GM21381 (cell line): ENCODE measurements around the gene ACOX2.
"Not testable (repeated sequence)": the region's sequence is repeated elsewhere in the genome, so short reads cannot be mapped to it uniquely, and the experiment has no call there.

Experiments
- ATAC-seq: cut with Tn5 transposase; IDR thresholded peaks from one replicate; pipeline ENCODE4 v1.9.1; 2021; ENCODE audit warnings: mild to moderate bottlenecking, moderate library complexity; ENCODE audit not compliant: unreplicated experiment

ACOX2 gene

GRCh38 chr3:58535531-58536500, 1.2 kb downstream of the ACOX2 start:
- ATAC-seq, result no peak

DNA sequence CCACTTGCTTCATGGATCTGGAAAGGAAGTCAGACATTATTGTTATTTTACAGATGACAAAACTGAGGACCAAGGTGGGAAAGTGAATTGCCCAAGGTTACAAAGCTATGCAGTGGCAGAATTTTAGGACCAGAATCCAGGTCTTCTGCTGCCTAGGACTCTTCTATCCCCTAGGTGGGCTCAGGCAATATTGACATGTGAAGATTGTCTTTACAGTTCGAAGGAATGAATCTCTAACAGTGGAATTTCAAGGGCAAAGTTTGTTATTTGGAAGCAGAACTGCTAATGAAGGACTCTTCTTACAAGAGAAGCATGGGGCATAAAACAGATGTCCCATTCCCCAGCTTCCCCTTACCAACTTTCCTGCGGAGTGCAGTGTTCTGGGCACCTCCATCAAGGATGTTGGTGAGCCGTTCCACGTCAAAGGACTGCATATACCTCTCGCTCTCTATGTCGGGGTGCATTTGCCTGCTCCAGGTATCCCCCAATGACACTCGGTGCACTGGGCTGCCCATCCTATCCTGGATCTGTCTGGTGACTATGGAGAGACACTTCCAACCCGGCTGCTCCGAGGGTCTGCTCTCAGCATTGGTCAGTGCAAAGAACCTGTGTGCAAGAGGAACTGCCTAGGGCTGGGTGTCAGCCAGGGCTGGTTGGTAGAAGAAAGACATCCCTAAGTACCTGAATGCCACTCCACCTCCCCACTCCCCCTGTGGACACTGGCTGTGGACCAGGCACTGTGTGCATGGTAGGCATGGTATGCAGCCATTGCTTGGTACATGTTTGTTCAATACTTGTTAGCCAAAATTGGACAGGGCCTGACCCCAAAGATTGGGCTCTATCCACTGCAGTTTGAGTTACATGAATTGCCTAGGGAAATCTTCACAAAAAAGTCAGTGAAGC, 2.1 kb downstream of the ACOX2 start:
- no peak for ATAC-seq

DNA sequence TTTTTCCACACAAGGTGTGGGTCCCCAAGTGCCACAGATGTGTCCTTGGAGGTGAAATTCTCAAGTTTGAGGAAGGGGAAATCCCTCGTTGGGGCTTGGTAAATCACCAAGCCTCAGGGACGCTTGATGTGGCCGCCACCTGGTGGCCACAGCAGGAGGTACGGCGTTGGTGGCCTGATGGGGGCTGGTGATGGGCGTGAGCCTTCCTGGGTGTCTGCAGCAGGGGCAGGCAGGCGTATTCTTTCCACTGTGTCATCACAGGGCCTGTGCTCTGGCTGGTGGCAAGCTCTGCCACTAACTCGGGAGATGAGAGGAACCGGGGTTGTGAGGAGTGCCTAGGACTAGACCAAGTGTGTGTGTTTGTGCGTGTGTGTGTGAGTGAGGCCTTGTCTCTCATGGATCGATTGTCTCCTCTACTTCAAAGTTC, 4.2 kb downstream of the ACOX2 start:
- ATAC-seq, result peak; percentile 87

GRCh38 chr3:58531956-58532355, 5.0 kb downstream of the ACOX2 start:
- no peak for ATAC-seq

GRCh38 chr3:58531555-58531954, 5.4 kb downstream of the ACOX2 start:
- no peak for ATAC-seq

- ATAC-seq, result no peak
Measured at GRCh38 chr3:58530354-58530865, 6.6 kb downstream of the ACOX2 start.

- no peak for ATAC-seq
Measured at GRCh38 chr3:58529516-58530353, 7.3 kb downstream of the ACOX2 start.

GRCh38 chr3:58528629-58529028, 8.4 kb downstream of the ACOX2 start:
- ATAC-seq, result no peak

DNA sequence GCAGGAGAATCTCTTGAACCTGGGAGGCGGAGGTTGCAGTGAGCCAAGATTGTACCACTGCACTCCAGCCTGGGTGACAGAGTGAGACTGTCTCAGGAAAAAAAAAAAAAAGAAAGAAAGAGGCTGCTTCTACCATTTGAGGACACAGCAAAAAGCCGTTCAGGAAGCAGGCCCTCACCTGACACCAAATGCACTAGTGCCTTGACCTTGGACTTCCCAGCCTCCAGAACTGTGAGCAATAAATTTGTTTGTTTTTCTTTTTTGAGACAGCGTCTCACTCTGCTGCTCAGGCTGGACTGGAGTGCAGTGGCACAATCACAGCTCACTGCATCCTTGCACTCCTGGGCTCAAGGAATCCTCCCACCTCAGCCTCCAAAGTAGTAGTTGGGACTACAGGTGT, 9.6 kb downstream of the ACOX2 start:
- not testable (repeated sequence) for ATAC-seq

DNA sequence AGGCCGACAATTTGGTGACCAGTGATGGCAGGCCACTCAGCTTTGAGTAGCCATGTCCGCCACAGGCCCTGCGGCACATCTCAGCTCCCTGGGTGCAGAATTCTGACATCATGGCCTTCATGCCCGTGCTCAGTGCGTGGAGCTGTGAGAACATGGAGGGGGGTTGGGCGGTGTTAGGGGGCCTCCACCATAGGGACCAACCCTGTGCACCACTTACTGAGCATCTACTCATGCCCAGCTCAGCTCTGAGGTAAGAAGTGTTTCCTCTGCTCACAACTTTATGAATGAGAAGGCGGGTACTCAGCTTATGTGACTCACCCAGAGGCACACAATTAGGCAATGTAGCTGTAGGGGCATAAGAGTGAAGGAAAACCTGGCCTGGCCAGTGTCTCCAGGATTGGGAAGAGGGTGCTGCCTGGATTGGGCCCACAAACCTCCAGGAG, 10.5 kb downstream of the ACOX2 start:
- ATAC-seq, result no peak

DNA sequence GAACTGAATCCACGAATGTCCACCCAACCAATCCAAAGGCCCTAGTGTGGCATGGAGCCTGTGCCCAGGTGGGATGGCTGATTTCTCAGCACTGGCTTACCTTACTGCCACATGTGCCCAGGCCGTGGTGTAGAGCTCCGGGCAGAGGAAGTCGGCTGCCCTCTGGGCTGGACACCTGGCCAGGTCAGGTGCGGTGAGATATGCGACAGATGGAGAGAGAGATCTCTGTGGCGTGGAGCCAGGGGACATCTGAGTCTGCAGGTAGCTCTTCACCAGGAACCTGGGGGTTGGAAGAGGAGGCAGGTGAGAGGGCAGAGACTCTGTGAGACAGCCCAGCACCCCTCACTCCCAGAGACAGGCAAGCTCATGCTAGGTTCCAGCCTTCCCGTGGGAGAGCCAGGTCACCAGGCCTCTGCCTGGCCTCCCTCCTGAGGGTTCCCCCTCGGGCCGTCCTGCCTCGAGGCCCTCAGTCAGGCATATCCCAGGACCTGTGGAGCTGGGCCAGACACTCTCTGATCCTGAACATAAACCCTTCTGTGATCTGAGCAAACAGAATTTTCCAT, 12.6 kb downstream of the ACOX2 start:
- ATAC-seq, result no peak

DNA sequence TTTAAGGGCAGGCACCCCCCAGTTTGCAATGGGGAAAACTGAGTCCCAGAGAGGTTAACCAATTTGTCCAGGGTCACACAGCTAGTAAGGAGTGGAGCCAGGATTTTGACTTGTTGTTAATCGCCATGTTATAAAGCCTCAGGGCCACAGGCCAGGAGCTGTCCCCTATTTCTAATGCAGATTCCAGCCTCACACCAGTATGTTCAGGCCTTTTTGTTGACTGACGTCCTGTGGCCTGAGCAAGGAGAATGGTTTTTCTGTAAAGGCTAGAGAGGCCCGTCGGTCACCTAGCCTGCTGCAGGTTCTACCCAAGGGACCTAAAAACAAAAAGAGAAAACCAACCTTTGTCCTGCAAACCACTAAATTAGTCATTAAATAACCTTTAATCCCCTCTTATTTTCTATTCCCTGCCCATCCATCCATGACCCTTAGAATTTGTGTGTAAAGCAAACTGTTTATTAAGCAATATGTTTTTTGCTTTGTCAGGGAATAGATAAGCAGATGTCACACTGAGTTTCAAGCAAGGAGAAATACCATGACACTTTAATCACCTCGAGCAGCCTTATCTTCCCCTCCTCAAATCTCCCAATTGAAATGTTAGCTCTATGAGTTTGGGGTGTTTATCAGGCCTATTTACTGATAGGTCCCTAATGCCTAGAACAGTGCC, 14.1 kb downstream of the ACOX2 start:
- ATAC-seq, result no peak

DNA sequence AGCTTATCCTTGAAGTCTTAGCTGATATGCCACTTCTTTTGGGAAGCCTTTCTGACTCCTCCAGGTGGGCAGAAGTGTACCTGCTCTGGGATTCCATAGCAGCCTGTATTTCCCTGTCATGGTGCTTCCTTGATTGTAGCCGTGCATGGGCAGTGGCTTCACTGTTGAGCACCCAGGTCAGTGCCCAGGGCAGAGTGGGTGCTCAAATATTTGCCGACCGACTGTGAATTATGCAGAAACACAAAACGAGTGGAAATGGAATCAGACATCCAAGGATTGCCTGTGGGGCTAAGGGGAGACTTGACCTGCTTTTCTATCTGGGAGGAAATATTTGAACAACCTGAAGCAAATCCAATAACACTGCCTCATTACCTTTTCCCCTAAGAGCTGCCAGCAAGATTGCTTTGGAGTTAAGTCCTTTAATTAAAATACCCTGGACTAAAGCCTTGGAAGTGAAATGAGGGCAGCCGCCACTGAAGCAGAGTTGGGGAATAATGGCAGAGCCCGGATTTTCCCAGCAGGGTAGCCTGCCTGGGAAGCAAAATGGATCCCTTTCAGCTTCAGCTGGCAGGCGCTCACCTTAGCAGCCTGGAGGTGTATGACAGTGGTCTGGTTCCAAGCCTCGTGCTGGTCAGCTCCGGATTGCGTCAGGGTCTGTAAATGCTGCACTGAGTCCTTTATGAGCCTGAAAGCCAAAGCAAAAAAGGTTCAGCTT, 14.9 kb downstream of the ACOX2 start:
- no peak for ATAC-seq

GRCh38 chr3:58521336-58521670, 15.7 kb downstream of the ACOX2 start:
- no peak for ATAC-seq

GRCh38 chr3:58520403-58521335, 16.3 kb downstream of the ACOX2 start:
- no peak for ATAC-seq

DNA sequence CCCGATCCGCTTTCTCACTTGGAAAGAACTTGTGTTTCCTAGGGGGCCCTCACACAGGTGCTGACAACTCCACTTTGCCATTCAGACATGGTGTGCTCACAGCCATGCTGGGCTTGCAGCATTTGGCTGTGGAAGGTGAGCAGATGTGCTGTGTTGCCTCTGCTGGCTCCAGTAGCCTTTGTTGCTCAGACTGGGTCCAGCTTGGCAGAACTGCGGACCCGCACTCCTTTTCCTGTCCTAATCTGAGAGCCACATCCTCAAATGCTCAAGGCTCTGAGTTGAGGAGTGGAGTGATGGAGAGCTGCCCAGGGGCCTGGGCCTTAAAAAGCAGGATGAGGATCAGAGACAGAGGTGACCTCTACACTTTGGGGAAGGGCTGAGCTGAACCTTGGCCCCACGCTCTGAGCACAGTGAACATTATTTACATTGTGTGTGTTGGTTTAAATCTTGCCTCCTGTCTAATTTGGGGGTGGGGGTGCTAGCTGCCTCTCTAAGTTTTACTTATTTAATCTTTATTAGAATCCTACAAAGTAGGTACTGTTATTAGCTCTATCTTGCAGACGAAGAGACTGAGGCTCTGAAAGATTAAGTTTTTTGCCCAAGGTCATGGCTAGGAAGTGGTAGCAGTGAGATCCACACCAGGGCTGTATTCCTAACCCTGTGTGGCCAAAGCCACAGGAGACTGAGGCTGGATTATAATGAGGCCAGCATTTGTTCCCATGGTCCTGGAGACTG, 17.2 kb downstream of the ACOX2 start:
- no peak for ATAC-seq

GRCh38 chr3:58518291-58518789, 18.6 kb downstream of the ACOX2 start:
- no peak for ATAC-seq
